NCI-H82 (cell line): ENCODE measurements around the gene TBKBP1.

Experiments used
- DNase-seq: peaks from one replicate; lab custom pipeline; 2025; lab: John Stamatoyannopoulos, UW

The TBKBP1 gene, protein sequence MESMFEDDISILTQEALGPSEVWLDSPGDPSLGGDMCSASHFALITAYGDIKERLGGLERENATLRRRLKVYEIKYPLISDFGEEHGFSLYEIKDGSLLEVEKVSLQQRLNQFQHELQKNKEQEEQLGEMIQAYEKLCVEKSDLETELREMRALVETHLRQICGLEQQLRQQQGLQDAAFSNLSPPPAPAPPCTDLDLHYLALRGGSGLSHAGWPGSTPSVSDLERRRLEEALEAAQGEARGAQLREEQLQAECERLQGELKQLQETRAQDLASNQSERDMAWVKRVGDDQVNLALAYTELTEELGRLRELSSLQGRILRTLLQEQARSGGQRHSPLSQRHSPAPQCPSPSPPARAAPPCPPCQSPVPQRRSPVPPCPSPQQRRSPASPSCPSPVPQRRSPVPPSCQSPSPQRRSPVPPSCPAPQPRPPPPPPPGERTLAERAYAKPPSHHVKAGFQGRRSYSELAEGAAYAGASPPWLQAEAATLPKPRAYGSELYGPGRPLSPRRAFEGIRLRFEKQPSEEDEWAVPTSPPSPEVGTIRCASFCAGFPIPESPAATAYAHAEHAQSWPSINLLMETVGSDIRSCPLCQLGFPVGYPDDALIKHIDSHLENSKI

GRCh38 chr17:47693731-47694580 is at the start of gene TBKBP1:
TSS of gene TBKBP1 (plus strand) at chr17:47694161. CDS start at chr17:47696113, 1,952 bp downstream.
- peak; percentile 90 for DNase-seq

DNA sequence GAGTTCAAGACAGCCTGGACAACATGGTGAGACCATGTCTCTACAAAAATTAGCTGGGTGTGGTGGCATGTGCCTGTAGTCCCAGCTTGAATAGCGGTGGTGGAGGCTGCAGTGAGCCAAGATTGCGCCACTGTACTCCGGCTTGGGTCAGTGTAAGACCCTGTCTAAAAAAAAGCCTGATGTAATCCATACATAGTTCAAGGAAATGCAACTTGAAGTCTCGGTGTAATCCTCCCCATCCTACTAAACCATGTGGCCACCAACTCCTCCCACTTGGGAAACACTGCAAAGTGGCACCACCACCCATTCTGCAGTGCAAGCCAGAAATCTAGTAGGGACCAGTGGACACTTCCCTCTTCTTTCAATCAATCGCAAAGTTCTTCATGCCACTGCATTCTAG is 49.6 kb upstream of the TBKBP1 start:
- DNase-seq = no peak

GRCh38 chr17:47649153-47649971 is 44.6 kb upstream of the TBKBP1 start, which contains the start of gene KPNB1:
TSS of gene KPNB1 (plus strand) at chr17:47649919. CDS start at chr17:47650245, 326 bp downstream.
- DNase-seq = peak; percentile 100

DNA sequence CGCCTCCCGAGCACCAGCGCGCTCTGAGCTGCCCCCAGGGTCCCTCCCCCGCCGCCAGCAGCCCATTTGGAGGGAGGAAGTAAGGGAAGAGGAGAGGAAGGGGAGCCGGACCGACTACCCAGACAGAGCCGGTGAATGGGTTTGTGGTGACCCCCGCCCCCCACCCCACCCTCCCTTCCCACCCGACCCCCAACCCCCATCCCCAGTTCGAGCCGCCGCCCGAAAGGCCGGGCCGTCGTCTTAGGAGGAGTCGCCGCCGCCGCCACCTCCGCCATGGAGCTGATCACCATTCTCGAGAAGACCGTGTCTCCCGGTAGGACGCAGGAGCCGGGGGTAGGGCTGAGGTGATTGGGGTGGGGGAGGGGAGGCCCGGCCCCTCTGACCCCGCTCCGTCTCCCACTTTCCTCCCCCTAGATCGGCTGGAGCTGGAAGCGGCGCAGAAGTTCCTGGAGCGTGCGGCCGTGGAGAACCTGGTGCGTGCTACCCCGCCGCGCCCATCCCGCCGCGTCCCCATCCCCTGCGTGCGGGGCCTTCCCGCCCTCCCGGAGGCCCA is 43.9 kb upstream of the TBKBP1 start:
- no peak for DNase-seq

DNA sequence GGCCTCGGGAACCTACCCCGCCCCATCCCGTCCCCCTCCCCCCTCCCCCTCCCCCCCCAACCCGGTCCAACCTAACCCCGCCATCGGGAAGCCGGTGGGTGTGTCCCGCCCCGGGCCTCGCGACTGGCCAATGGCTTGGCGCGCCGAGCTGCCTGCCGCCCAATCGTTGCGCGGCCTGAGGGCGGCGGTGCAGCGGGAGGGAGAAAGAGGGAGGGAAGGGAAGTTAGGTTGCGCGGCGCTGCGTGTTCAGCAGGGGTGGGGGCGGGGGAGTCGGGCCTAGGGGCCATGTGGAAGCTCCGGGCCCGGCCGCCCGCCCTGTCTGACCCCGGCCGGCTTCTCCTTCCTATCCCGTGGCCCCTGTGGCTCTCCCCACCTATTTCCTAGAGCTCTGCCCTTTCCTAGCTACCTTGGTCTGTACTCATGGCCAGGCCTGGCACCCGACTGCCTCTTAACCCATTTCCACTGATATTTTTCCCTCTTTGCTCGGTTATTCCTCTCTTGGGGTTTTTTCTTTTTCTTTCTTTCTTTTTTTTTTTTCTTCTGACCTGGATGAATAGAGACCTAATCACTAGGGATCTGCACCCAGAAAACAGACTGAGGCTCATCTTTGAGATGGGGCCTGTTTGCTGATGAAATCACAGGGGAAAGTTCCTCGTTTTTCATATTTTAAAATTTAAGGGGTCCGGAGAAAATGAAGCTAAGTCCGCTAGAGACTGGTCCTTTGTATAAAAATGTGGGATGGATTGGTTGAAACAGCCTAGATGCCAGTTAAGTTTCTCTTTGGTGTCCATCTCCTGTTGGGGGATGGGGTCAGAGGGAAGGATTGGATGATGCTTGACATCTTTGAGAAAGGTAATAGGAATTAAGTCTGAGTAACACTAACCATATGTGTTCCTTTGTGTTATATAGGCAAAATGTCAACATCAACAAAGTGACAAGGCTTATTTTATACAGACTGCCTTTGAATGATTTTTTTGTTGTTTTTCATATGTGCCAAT is 43.1 kb upstream of the TBKBP1 start:
- DNase-seq = peak; percentile 99

DNA sequence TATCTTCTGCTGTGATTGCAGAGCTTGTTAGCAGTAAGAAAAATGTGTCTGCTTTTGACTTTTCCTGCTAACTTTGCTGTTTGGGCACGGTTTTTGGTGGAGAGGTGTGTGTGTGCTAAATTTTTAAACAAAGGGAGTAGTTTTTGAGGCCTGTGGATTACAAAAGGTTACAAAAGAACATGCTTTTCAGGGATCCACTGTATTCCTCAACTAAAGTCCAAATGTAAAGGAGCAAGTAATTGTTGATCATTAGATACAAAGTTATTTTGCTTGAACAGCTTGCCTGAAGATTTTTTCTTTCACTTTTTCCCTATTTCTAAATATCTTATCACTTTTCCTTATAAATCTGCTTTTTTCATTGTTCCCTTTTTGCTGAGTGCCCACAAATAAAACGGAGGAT is 42.3 kb upstream of the TBKBP1 start:
- DNase-seq = no peak

GRCh38 chr17:47652570-47652969 is 41.4 kb upstream of the TBKBP1 start:
- no peak for DNase-seq

GRCh38 chr17:47653442-47653841 is 40.5 kb upstream of the TBKBP1 start:
- DNase-seq = no peak

DNA sequence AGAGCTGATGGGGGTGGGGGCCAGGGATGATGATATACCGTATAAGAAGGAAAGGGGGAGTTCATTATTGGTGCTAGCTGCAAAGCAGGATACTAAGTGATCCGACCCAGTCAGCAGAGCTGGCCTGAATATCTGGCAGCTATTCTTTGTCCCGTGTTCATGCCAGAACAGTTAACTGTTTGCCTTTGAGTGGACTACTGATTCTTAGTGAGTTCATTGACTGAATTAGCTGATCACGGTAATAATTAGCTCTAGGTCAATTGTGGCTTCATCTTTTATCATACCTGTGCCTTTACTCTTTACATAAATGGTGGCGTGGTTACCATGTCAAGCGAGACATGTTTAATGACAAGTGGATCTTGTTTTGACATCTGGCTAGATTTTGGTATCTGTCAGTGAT is 39.0 kb upstream of the TBKBP1 start:
- DNase-seq = no peak

DNA sequence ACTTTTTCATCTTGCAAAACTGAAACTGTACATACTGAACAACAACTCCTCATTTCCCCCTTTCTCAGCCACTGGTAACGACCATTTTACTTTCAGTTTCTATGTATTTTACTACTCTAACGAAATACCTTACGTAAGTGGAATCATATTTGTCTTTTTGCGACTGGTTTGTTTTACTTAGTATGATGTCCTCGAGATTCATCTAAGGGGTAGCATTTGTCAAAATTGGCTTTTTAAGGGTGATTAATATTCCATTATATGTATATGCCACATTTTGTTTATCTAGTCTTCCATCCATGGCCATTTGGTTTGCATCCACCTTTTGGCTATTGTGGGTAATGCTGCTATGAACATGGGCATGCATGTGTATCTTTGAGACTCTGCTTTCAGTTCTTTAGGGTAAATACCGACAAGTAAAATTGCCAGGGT is 33.9 kb upstream of the TBKBP1 start:
- DNase-seq = no peak

DNA sequence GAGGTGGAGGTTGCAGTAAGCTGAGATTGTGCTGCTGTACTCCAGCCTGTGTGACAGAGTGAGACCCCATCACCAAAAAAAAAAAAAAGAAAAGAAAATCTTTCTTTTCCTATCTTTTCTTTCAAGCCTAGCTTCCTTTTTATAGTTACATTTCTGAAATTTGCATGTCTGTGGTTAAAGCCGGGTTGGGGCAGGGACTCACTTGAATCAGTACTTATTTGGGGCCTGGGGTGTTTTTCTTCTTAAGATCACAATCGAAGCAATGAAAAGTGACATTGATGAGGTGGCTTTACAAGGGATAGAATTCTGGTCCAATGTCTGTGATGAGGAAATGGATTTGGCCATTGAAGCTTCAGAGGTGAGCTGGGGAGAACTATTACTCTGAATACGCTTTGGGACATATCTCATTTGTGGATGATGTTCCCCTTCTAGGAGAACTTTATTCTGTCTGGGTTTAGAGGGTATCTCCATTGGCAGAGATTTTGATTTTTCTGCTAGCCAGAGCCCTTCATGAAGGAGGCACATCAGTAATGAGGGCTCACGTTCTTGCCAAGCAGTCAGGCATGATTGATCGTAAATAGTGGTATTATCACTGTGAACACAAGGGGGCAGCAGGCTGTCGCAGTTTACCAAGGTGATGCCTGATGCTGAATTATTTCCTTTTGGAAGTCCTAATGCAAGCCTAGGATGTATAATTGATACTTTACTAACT is 29.9 kb upstream of the TBKBP1 start:
- DNase-seq = peak; percentile 83

DNA sequence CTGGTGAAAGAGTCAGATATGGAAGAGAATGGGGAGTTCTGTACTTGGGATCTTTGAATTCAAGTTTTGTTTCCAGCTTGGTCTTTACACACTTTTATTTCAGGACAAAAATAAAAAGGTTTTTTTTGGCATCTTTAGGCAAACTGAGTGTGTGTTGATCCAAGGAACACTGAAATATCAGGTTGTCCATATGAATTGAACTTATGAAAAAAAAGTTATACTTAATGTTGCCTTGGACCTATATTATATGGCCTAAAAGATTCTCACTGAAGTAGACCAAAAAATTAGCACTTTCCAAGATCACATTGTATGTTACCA is 29.4 kb upstream of the TBKBP1 start:
- no peak for DNase-seq

- no peak for DNase-seq
These were observed 28.3 kb upstream of the TBKBP1 start for GRCh38 chr17:47665655-47666054.

GRCh38 chr17:47669081-47669480 is 24.9 kb upstream of the TBKBP1 start:
- DNase-seq = no peak

- no peak for DNase-seq
These were observed 23.9 kb upstream of the TBKBP1 start for GRCh38 chr17:47670064-47670463.

DNA sequence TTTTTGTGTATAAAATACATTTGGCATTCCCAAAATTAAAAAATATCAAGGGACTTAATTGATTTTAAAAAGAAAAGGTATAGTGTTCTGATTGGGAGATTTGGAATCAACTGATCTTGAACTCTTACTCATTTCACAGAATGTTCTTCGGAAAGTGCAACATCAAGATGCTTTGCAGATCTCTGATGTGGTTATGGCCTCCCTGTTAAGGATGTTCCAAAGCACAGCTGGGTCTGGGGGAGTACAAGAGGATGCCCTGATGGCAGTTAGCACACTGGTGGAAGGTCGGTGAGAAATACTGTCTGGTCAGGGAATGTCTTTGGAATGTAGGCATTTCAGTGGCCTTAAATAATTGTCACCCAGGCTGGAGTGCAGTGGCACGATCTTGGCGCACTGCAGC is 19.5 kb upstream of the TBKBP1 start:
- DNase-seq = no peak

- DNase-seq = no peak
These were observed 18.4 kb upstream of the TBKBP1 start for GRCh38 chr17:47675380-47676198.

DNA sequence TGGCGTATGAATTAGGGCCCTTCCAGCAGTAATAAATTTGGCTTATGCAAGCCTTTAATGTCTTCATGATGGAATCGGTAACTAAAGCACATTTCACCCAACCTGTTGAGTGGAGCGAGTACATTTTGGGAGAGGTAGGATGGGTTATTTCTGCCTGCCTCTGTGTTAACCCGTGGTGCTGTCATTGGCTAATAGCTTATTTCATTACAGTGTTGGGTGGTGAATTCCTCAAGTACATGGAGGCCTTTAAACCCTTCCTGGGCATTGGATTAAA is 17.8 kb upstream of the TBKBP1 start:
- DNase-seq = no peak
